AG10803 (cell line): ENCODE results near the gene HGF.

ENCODE experiments used
- DNase-seq: peaks from one replicate; pipeline ENCODE4 v3.0.0; 2010; ENCODE audit warnings: low read depth
- H3K4me3 ChIP-seq: 2 replicates; pipeline ENCODE4 v1.5.1; 2011; ENCODE audit warnings: mild to moderate bottlenecking, low read length, control low read depth
- TF ChIP-seq, protein P1 (sequence below): conservative IDR thresholded peaks from 2 replicates; pipeline ENCODE4 v1.5.1; 2011; ENCODE audit warnings: mild to moderate bottlenecking, low read length, control low read depth, inconsistent platforms

The HGF gene

DNA sequence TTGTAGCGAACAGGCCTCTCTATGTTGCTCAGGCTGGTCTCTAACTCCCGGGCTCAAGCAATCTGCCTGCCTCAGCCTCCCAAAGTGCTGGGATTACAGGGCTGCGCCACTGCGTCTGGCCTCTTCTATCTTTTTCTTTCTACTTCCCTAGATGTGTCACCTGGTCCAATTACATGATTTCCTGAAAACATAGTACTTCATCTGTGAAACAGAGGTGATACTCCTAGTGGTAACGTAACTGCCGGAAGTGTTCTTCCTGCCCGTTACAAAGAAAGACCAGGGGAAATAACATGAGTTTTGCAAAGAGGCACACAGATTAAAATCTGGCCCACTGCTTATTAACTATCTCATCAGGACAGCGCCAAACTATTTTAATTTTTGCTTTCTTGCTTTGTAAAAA, 18.4 kb upstream of the HGF start:
- no peak overlapping the region for H3K4me3 ChIP-seq
- DNase-seq = no peak
- TF ChIP-seq, protein P1, sequence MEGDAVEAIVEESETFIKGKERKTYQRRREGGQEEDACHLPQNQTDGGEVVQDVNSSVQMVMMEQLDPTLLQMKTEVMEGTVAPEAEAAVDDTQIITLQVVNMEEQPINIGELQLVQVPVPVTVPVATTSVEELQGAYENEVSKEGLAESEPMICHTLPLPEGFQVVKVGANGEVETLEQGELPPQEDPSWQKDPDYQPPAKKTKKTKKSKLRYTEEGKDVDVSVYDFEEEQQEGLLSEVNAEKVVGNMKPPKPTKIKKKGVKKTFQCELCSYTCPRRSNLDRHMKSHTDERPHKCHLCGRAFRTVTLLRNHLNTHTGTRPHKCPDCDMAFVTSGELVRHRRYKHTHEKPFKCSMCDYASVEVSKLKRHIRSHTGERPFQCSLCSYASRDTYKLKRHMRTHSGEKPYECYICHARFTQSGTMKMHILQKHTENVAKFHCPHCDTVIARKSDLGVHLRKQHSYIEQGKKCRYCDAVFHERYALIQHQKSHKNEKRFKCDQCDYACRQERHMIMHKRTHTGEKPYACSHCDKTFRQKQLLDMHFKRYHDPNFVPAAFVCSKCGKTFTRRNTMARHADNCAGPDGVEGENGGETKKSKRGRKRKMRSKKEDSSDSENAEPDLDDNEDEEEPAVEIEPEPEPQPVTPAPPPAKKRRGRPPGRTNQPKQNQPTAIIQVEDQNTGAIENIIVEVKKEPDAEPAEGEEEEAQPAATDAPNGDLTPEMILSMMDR = no peak

DNA sequence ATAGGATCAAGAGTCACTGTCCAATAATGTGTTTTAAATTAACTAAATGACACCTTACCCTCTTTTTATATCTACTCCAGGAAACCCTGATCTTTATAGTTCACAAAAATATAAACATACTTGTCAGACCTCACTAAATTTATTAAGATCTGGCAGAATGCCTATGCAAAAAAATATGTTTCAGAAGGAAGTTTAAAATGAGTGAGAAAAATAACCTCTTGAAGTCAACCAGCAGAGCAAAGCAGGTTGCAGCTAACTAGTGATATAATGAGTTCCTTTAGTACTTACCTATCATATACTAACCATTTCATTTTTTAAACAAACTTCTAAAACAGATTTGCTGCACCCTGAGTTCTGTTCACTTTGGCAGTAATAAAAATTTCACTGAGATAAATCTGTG, 14.0 kb upstream of the HGF start:
- DNase-seq = no peak
- no peak overlapping the region for H3K4me3 ChIP-seq
- TF ChIP-seq, protein P1 = no peak

GRCh38 chr7:81780914-81781693, 11.3 kb upstream of the HGF start:
- no peak for DNase-seq
- TF ChIP-seq, protein P1 = no peak
- H3K4me3 ChIP-seq = no peak overlapping the region

DNA sequence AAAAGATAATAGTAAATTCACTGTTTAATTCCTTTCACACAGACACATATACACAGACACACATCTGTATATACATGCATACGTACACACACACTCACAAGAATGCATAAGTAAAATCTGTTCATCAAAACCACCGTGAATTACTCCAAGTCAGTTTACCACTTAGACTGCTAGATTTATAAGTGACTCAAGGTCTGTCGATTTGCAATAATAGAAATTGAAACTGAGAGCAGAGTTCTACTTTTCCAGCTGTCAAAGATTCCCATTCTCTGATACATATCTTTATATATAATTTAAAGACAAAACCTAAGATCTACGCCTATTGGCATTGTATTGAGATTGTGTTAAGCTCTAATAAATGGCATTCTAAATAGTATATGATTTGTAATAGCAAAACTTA, 9.9 kb upstream of the HGF start:
- DNase-seq = no peak
- no peak overlapping the region for H3K4me3 ChIP-seq
- TF ChIP-seq, protein P1 = no peak

GRCh38 chr7:81777697-81778096, 7.8 kb upstream of the HGF start:
- no peak overlapping the region for H3K4me3 ChIP-seq
- no peak for DNase-seq
- TF ChIP-seq, protein P1 = no peak

- TF ChIP-seq, protein P1 = no peak
- no peak for DNase-seq
- H3K4me3 ChIP-seq = no peak overlapping the region
These were observed 7.2 kb upstream of the HGF start for GRCh38 chr7:81776948-81777630.

DNA sequence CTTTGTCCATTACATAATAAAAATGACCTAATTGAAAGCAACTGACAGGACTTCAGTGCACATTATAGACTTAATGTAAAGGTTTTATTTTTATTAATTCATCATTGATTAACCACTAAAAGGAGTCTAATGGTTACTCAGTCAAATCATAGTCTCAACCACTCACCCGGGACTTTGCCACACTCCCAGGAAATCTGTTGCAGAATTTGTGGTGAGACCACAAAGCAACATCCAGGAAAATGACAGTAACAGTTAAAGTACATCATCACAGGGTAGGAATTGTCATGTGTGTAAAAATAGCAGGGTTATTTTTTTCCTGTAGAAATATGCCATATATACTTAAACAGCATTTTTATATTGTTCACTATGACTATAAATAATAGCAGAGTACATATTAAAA, 6.3 kb upstream of the HGF start:
- H3K4me3 ChIP-seq = no peak overlapping the region
- DNase-seq = peak; percentile 38
- TF ChIP-seq, protein P1 = no peak
